ENCODE data around the gene ORAI3.

ORAI3 gene

DNA sequence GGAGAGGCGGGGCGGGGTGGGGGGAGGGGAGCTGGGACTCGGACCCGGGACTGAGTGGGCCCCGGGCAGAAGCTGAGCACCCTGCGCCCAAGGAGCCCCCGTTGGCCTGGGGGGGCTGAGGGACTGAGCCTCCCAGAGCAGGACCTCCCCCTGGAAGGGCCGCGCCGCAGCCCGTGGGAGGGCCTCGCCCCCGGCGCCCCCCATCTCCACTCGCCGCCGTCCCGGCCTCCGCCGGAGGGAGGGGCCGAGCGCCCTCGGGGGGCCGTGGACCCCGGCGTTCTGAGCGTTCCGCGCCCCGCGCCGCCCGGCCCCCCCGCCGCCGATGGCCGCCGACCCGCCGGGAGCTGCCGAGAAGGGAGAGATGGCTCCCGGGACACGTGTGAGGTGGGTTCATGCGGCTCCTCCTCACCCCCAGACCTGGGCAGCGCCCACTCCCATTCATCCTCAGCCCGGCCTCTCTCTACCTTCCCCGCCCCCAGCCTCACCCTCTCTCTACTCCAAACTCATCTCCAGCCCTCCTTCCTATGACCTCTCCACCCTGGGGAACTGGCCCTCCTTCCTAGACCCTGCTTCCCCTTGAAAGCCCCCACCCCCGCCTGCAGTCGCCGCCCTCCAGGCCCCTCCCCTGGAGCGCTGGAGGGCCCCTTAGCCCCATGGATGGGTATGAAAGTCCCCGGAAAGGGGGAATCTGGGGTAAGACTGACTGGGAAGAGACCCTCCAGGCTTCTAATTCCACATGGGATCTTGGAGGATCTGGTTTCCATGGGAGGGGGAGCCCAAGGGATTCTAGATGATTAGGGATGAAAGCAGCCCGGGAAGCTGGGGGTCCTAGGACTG lies 24.6 kb upstream of the ORAI3 start:
- peak overlapping the region; percentile 90 for H3K4me3 ChIP-seq (ENCODE audit: low read depth, low read length)
- TF ChIP-seq, protein P1, sequence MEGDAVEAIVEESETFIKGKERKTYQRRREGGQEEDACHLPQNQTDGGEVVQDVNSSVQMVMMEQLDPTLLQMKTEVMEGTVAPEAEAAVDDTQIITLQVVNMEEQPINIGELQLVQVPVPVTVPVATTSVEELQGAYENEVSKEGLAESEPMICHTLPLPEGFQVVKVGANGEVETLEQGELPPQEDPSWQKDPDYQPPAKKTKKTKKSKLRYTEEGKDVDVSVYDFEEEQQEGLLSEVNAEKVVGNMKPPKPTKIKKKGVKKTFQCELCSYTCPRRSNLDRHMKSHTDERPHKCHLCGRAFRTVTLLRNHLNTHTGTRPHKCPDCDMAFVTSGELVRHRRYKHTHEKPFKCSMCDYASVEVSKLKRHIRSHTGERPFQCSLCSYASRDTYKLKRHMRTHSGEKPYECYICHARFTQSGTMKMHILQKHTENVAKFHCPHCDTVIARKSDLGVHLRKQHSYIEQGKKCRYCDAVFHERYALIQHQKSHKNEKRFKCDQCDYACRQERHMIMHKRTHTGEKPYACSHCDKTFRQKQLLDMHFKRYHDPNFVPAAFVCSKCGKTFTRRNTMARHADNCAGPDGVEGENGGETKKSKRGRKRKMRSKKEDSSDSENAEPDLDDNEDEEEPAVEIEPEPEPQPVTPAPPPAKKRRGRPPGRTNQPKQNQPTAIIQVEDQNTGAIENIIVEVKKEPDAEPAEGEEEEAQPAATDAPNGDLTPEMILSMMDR (IDR thresholded peaks at IDR 0.05; ENCODE audit: low read depth, low read length) = no peak

DNA sequence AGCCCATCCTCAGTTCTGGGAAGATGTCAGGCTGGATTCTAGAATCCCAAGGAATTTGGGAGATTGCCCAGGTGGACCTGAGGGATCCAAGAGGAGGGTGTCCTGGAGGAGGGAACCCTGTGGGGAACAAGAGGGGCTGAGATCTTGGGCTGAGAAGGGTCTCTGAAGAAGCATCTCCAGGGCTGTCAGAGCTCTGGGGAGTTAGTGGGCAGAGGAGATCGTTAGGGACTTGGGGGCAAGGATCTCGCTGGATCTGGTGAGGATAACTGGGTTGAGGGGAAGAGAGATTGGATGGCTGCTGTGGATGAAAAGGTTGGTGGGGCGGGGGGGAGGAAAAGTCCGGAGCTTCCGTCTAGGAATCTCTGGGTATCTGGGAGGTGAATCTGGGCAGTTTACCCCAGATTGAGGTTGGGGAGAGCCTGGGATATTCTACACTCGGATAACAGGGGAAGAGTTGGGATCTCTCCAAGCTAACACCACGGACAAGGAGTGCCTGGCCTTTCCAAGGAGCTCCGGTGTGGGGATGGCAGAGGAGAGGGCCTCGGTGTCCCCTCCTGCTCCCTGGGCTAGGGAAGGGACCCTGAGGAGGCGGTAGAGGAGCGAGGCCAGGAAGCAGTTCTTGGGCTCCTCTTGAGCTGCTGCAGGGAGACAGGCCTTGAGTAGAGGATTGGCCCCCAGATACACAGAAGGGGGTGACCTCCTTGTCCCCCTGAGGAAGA lies 23.8 kb upstream of the ORAI3 start:
- TF ChIP-seq, protein P1 (IDR thresholded peaks at IDR 0.05; ENCODE audit: low read depth, low read length) = no peak
- H3K4me3 ChIP-seq (ENCODE audit: low read depth, low read length) = peak overlapping the region; percentile 90

DNA sequence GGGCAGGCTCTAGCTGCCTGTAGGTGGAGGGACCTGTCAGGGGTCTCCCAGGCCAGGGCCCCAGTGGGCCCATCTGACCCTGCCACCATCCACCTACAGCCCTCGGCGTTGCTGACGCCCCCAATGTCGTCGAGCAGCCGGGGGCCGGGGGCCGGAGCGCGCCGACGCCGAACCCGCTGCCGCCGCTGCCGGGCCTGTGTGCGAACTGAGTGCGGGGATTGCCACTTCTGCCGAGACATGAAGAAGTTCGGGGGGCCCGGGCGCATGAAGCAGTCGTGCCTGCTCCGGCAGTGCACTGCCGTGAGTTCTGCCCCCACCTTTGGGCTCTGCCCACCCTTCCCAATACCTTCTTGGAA lies 23.3 kb upstream of the ORAI3 start:
- H3K4me3 ChIP-seq (ENCODE audit: low read depth, low read length) = no peak overlapping the region; the same call in 1 of the 2 replicates
- TF ChIP-seq, protein P1 (IDR thresholded peaks at IDR 0.05; ENCODE audit: low read depth, low read length) = no peak

GRCh38 chr16:30925995-30926811 lies 22.7 kb upstream of the ORAI3 start:
- TF ChIP-seq, protein P1 (IDR thresholded peaks at IDR 0.05; ENCODE audit: low read depth, low read length) = no peak
- no peak overlapping the region for H3K4me3 ChIP-seq (ENCODE audit: low read depth, low read length)

DNA sequence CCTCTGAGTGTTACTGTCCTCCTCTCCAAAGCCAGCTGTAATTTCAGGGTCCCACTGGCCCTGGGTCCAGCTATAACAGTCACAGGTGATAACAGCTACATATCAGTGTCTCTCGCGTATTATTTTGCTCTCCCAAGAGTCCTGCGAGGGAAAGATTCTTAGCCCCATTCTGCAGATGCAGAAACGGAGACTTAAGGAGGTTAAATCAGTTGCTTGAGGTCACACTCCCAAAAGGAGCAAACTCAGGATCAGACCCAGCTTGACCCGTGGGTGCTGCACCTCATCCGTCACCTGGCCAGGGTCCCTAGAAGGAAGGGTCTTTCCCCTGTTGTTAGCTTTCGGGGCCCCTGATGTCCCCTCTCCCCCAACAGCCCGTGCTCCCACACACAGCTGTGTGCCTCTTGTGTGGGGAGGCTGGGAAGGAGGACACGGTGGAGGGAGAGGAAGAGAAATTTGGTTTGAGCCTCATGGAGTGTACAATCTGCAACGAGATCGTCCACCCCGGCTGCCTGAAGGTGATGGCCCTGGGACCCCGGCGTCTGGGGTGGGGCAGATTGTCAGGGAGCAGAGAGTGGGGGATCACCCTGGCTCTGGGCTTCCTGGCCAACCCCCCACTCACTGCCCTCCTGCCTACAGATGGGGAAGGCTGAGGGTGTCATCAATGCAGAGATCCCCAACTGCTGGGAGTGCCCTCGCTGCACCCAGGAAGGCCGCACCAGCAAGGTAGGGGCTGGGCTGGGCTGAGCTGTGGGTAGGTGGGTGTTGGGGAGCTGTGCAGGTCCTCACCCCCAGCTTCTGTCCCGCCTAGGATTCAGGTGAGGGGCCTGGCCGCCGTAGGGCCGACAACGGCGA lies 21.7 kb upstream of the ORAI3 start:
- no peak overlapping the region for H3K4me3 ChIP-seq (ENCODE audit: low read depth, low read length)
- TF ChIP-seq, protein P1 (IDR thresholded peaks at IDR 0.05; ENCODE audit: low read depth, low read length) = no peak

DNA sequence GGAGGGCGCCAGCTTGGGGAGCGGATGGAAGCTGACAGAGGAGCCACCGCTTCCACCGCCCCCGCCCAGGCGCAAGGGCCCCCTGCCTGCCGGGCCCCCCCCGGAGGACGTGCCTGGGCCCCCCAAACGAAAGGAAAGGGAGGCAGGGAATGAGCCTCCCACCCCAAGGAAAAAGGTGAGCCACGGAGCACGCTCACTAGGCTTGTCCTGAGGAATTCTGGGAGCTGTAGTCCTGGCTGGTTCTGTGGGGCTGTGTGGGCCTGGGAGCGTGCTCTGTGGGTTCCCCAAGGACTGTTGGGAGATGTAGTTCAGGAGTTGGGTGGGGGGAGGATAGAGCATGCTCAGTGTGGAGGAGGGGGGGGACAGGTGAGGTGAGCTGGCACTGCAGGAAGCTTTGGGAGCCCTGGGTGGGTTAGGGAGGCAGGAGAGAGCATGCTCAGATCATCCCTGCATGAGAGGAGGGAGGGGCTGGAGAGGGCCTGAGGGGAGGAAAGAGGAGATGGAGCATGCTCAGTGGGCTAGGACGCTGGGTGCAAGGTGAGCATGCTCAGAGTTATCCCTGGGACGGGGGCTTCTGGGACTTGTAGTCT lies 21.0 kb upstream of the ORAI3 start:
- no peak overlapping the region for H3K4me3 ChIP-seq (ENCODE audit: low read depth, low read length)
- TF ChIP-seq, protein P1 (IDR thresholded peaks at IDR 0.05; ENCODE audit: low read depth, low read length) = no peak
